HepG2 (cell line): ENCODE results near the gene SCAF11. TPM values are rescaled to one million over a fixed set of nuclear protein-coding genes. Genes with fewer than 3 reads are reported as not detected.

ENCODE experiments used
- ATAC-seq: fragments of 200-7000 bp; cut with Tn5 transposase; 3 replicates; pipeline ENCODE4 v1.9.1; 2020; ENCODE audit warnings: mild to moderate bottlenecking, moderate library complexity
- BruUV-seq: library from RNA; stranded (reverse); fragments of 400-500 nt; replicated peaks from 2 replicates; lab custom pipeline; 2021; lab: Mats Ljungman, UMichigan
- CTCF ChIA-PET: fragments of 300-600 bp; formaldehyde crosslinking; extraction: SDS; loops from one replicate; lab custom pipeline; 2021; ENCODE audit warnings: low total read pairs, inconsistent platforms, low intra/inter-chr PET ratio; lab: Yijun Ruan, JAX
- POLR2A ChIA-PET: fragments of 350-600 bp; sonication (Branson Sonifier 250); formaldehyde crosslinking; loops from one replicate; lab custom pipeline; 2020; ENCODE audit warnings: antibody characterized with exemption, inconsistent platforms; lab: Yijun Ruan, JAX
- DNase-seq: peaks from one replicate; pipeline ENCODE4 v3.0.0-alpha.2; 2015; ENCODE audit warnings: low spot score
- FAIRE-seq: peaks from 3 replicates; lab custom pipeline; 2011; peaks lifted over from hg19 to GRCh38; lab: Jason Lieb, UNC
- H2AFZ ChIP-seq: one replicate; pipeline ENCODE4 v1.6.1; 2011; ENCODE audit warnings: low read length, inconsistent platforms
- H3K27ac ChIP-seq: fragments of 300-600 bp; 3 replicates; pipeline ENCODE4 v1.8.0; 2011; ENCODE audit warnings: mixed run types, mild to moderate bottlenecking, mixed read lengths, low read length, inconsistent platforms; ENCODE audit not compliant: insufficient read depth; ENCODE audit errors: extremely low read length
- H3K27me3 ChIP-seq, 2 experiments: fragments of 200-600 bp in 1 of 2; 2 replicates in 1 of 2; 3 replicates in 1 of 2; pipeline versions ENCODE4 v1.6.0 to v1.8.0; 2011; ENCODE audit warnings: low read length in 2 of 2, mild to moderate bottlenecking in 2 of 2, moderate library complexity in 2 of 2, inconsistent platforms in 1 of 2; ENCODE audit not compliant: insufficient read depth in 2 of 2, control insufficient read depth in 1 of 2
- H3K36me3 ChIP-seq, 2 experiments: fragments of 200-600 bp in 1 of 2; replicated peaks in 1 of 2; 2 replicates in 1 of 2; 3 replicates in 1 of 2; pipeline versions ENCODE4 v1.5.1 to v1.8.0; 2011; ENCODE audit warnings: low read length in 2 of 2, inconsistent platforms in 1 of 2; ENCODE audit not compliant: insufficient read depth in 2 of 2, control insufficient read depth in 1 of 2
- H3K4me1 ChIP-seq: 2 replicates; pipeline ENCODE4 v1.5.1; 2012; ENCODE audit warnings: low read length, inconsistent platforms; ENCODE audit not compliant: insufficient read depth
- H3K4me2 ChIP-seq: 2 replicates; pipeline ENCODE4 v1.6.0; 2011; ENCODE audit warnings: low read depth, low read length, inconsistent platforms
- H3K4me3 ChIP-seq, 3 experiments: fragments of 200-600 bp in 1 of 3; sonication (generic), shearing (Covaris generic) in 1 of 3; replicated peaks in 1 of 3; 2 replicates each; pipeline ENCODE4 v1.5.1; 2011 to 2016; ENCODE audit warnings: low read length in 3 of 3, inconsistent platforms in 2 of 3, low read depth in 2 of 3, mild to moderate bottlenecking in 2 of 3, control low read depth in 1 of 3, mixed read lengths in 1 of 3; ENCODE audit not compliant: insufficient read depth in 1 of 3
- H3K79me2 ChIP-seq: one replicate; pipeline ENCODE4 v1.6.1; 2011; ENCODE audit warnings: low read length, inconsistent platforms; ENCODE audit not compliant: insufficient read depth
- H3K9ac ChIP-seq: 2 replicates; pipeline ENCODE4 v1.6.0; 2011; ENCODE audit warnings: mild to moderate bottlenecking, low read depth, low read length, inconsistent platforms; ENCODE audit not compliant: insufficient read depth
- H3K9me3 ChIP-seq: 2 replicates; pipeline ENCODE4 v1.5.1; 2012; ENCODE audit warnings: mild to moderate bottlenecking, low read length
- H4K20me1 ChIP-seq: 2 replicates; pipeline ENCODE4 v1.6.0; 2011; ENCODE audit warnings: inconsistent platforms, mild to moderate bottlenecking, low read length, moderate library complexity; ENCODE audit not compliant: insufficient read depth
- CBX2 ChIP-seq, 2 experiments: fragments of 200-600 bp in 1 of 2; sonication (generic); formaldehyde crosslinking in 1 of 2; IDR thresholded peaks; 2 replicates each; pipeline versions ENCODE4 v1.7.0 to v1.8.1; 2018 to 2022; ENCODE audit warnings: low read depth in 2 of 2, low read length in 1 of 2, mild to moderate bottlenecking in 1 of 2, missing genetic modification reagents in 1 of 2
- HNRNPK ChIP-seq: fragments of 200-400 bp; formaldehyde crosslinking; IDR thresholded peaks from 2 replicates; pipeline ENCODE4 v1.6.1; 2018; ENCODE audit warnings: low read length, low read depth, moderate library complexity, mild to moderate bottlenecking; ENCODE audit not compliant: poor library complexity, severe bottlenecking
- MATR3 ChIP-seq: sonication (generic); formaldehyde crosslinking; IDR thresholded peaks from 2 replicates; pipeline ENCODE4 v1.4.0; 2020; ENCODE audit warnings: missing genetic modification reagents
- MED8 ChIP-seq: sonication (generic); formaldehyde crosslinking; IDR thresholded peaks from 2 replicates; pipeline ENCODE4 v1.8.1; 2023; ENCODE audit warnings: mild to moderate bottlenecking, missing genetic modification reagents; ENCODE audit not compliant: insufficient replicate concordance
- NPAS2 ChIP-seq: sonication (generic); formaldehyde crosslinking; IDR thresholded peaks from 2 replicates; pipeline ENCODE4 v1.8.0; 2022; ENCODE audit warnings: mild to moderate bottlenecking, missing genetic modification reagents, borderline replicate concordance
- SETDB1 ChIP-seq: sonication (generic); formaldehyde crosslinking; IDR thresholded peaks from 2 replicates; pipeline ENCODE4 v1.5.1; 2020; ENCODE audit warnings: missing genetic modification reagents, mild to moderate bottlenecking, borderline replicate concordance
- SOX5 ChIP-seq: IDR thresholded peaks from 2 replicates; pipeline ENCODE4 v1.6.1; 2016; ENCODE audit warnings: borderline replicate concordance
- STAG1 ChIP-seq: sonication (generic); formaldehyde crosslinking; IDR thresholded peaks from 2 replicates; pipeline ENCODE4 v1.4.0; 2020; ENCODE audit warnings: missing genetic modification reagents
- ZNF251 ChIP-seq: sonication (generic); formaldehyde crosslinking; IDR thresholded peaks from 2 replicates; pipeline ENCODE4 v1.9.0; 2021; ENCODE audit warnings: mild to moderate bottlenecking, missing genetic modification reagents
- ZNF567 ChIP-seq: sonication (generic); formaldehyde crosslinking; IDR thresholded peaks from 2 replicates; pipeline ENCODE4 v1.8.1; 2023; ENCODE audit warnings: mild to moderate bottlenecking, missing genetic modification reagents, borderline replicate concordance
- ZNF580 ChIP-seq: IDR thresholded peaks from 2 replicates; pipeline ENCODE4 v1.6.1; 2016; ENCODE audit warnings: low read depth, borderline replicate concordance
- WGBS: methylation state at CpG from one replicate; pipeline ENCODE4 v1.1.6; 2017; ENCODE audit warnings: low lambda C conversion rate; 5-methylcytosine and 5-hydroxymethylcytosine counted together
- in situ Hi-C: cut with HindIII; loops from 2 replicates; pipeline ENCODE4 v1.10.0; 2017; ENCODE audit warnings: low pct_unique_long_range_greater_than_20kb; ENCODE audit not compliant: extremely low pct_ligation_motif_present
- intact Hi-C: fragments of 100-400 bp; cut with micrococcal nuclease; formaldehyde crosslinking; loops from one replicate; pipeline ENCODE4 v1.10.0; 2022; ENCODE audit not compliant: unreplicated experiment
- polyA plus RNA-seq, 8 experiments: library from polyadenylated mRNA; depleted of rRNA in 3 of 8; stranded (reverse) in 7 of 8; unstranded in 1 of 8; fragments of >200 nt; fragmentation: Illumina TruSeq in 4 of 8; extraction: Trizol in 4 of 8; gene quantifications; 2 replicates each; pipeline versions ENCODE4 v1.2.1 to v1.2.3, GENCODE V29; 2011 to 2016; ENCODE audit warnings: low read depth in 4 of 8, missing spikeins in 1 of 8, mixed read lengths in 1 of 8; ENCODE audit not compliant: insufficient read depth in 1 of 8
- total RNA-seq, 5 experiments: library from RNA; depleted of rRNA; stranded (reverse); fragments of >200 nt; fragmentation: Illumina TruSeq; extraction: Trizol; gene quantifications; 2 replicates each; pipeline ENCODE4 v1.2.3, GENCODE V29; 2016; ENCODE audit warnings: low read depth in 1 of 5
- TF ChIP-seq, protein P1 (sequence below): sonication (generic); formaldehyde crosslinking; conservative IDR thresholded peaks from 2 replicates; pipeline ENCODE4 v1.4.0; 2020; ENCODE audit warnings: missing genetic modification reagents
- TF ChIP-seq, protein P2 (sequence below): sonication (generic); formaldehyde crosslinking; IDR thresholded peaks from 2 replicates; pipeline ENCODE4 v1.5.0; 2020; ENCODE audit warnings: missing genetic modification reagents
- TF ChIP-seq, protein P3 (sequence below): sonication (generic); formaldehyde crosslinking; IDR thresholded peaks from 2 replicates; pipeline ENCODE4 v1.5.0; 2020; ENCODE audit warnings: missing genetic modification reagents

Gene SCAF11
- total and polyA plus RNA-seq, 2 of the 13 experiments (the other 11 are each of a cell fraction or from before 2014, with no cell fraction given): 26.9 to 38.3 TPM

DNA sequence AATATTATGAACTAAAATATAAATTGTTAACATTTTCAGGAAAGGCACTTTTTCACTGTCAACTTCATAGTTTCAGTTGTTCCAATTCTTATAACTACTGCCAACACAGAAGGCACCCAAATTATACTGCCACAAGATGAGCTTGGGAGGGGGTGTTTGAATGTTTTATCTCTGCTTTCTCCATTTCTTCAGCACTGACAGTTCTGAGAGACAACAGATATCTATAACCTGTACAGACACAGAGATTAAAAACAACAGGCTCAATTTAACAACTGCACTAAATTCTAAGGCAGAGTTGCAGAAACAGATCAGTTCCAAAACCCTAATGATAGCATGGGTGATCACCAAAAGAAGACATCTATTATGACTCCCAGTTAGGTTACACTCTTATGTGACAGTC is 12.8 kb downstream of the SCAF11 start (continued):
- TF ChIP-seq HNRNPK (no peak), STAG1 (CRISPR knock-in tag) (no peak), ZNF580 (CRISPR knock-in tag) (no peak), MED8 (CRISPR knock-in tag) (no peak), MATR3 (no peak)
- TF ChIP-seq, protein P1, sequence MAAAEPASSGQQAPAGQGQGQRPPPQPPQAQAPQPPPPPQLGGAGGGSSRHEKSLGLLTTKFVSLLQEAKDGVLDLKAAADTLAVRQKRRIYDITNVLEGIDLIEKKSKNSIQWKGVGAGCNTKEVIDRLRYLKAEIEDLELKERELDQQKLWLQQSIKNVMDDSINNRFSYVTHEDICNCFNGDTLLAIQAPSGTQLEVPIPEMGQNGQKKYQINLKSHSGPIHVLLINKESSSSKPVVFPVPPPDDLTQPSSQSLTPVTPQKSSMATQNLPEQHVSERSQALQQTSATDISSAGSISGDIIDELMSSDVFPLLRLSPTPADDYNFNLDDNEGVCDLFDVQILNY (CRISPR knock-in tag): no peak

- H3K4me2 ChIP-seq: no peak overlapping the region
- no peak for TF ChIP-seq CBX2 (IDR thresholded peaks at IDR 0.05; ENCODE audit: low read depth, low read length)
- no peak for TF ChIP-seq CBX2 (CRISPR knock-in tag; IDR thresholded peaks at IDR 0.05; ENCODE audit: low read depth)
- TF ChIP-seq ZNF567 (CRISPR knock-in tag): no peak
- no peak for TF ChIP-seq NPAS2 (CRISPR knock-in tag)
- TF ChIP-seq SETDB1 (CRISPR knock-in tag): no peak
- TF ChIP-seq ZNF251 (CRISPR knock-in tag): no peak
- TF ChIP-seq, protein P2, sequence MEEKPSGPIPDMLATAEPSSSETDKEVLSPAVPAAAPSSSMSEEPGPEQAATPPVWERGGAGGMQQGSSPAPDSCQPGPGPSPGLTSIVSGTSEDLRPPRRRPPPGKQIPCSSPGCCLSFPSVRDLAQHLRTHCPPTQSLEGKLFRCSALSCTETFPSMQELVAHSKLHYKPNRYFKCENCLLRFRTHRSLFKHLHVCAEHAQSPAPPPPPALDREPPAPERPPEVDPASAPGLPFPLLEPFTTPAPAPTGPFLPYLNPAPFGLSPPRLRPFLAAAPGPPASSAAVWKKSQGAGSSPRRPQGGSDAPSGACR (CRISPR knock-in tag): no peak
- no peak for TF ChIP-seq SOX5 (CRISPR knock-in tag)
- TF ChIP-seq, protein P3, sequence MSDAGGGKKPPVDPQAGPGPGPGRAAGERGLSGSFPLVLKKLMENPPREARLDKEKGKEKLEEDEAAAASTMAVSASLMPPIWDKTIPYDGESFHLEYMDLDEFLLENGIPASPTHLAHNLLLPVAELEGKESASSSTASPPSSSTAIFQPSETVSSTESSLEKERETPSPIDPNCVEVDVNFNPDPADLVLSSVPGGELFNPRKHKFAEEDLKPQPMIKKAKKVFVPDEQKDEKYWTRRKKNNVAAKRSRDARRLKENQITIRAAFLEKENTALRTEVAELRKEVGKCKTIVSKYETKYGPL (CRISPR knock-in tag): no peak
Measured at GRCh38 chr12:45975506-45975905, 14.9 kb downstream of the SCAF11 start.

More at GRCh38 chr12:45975506-45975905, 14.9 kb downstream of the SCAF11 start:
- peaks cover 55% of the 10 kb centered on the region for H4K20me1 ChIP-seq
- H3K4me1 ChIP-seq: peaks cover 18% of the 10 kb centered on the region
- FAIRE-seq (no peak), ATAC-seq (no peak), DNase-seq (no peak)
- 98% methylated on average over 6 of the region's 6 CpGs for WGBS
- no peak overlapping the region for H3K27ac ChIP-seq
- in situ Hi-C loops (no loop called here), intact Hi-C loops (no loop called here)
- H3K9me3 ChIP-seq: no peaks in the 10 kb centered on the region
- BruUV-seq: no TSS peak
- ChIA-PET CTCF (no interaction called here), POLR2A (no interaction called here)
- H3K4me3 ChIP-seq: no peak overlapping the region
- peaks cover 0 to 36% of the 10 kb centered on the region in 2 experiments; a peak in 2 of 5 replicates for H3K36me3 ChIP-seq
- no peak overlapping the region for H3K9ac ChIP-seq
- H2AFZ ChIP-seq: no peak overlapping the region
- peaks cover 97% of the 10 kb centered on the region for H3K79me2 ChIP-seq
- no peaks in the 10 kb centered on the region for H3K27me3 ChIP-seq
